Activated CD8-positive, alpha-beta memory T cell treated with anti-CD3 and anti-CD28 coated beads for 1 hour (primary cell): ENCODE measurements around the gene RIN2.
"Not testable (repeated sequence)": the region's sequence is repeated elsewhere in the genome, so short reads cannot be mapped to it uniquely, and the experiment has no call there.

Experiments used
- DNase-seq, 2 donors: peaks; one replicate each; pipeline ENCODE4 v3.0.0-alpha.2; 2020; ENCODE audit warnings: low read depth in 1 of 2; ENCODE audit errors: extremely low read depth in 1 of 2

Gene RIN2

DNA sequence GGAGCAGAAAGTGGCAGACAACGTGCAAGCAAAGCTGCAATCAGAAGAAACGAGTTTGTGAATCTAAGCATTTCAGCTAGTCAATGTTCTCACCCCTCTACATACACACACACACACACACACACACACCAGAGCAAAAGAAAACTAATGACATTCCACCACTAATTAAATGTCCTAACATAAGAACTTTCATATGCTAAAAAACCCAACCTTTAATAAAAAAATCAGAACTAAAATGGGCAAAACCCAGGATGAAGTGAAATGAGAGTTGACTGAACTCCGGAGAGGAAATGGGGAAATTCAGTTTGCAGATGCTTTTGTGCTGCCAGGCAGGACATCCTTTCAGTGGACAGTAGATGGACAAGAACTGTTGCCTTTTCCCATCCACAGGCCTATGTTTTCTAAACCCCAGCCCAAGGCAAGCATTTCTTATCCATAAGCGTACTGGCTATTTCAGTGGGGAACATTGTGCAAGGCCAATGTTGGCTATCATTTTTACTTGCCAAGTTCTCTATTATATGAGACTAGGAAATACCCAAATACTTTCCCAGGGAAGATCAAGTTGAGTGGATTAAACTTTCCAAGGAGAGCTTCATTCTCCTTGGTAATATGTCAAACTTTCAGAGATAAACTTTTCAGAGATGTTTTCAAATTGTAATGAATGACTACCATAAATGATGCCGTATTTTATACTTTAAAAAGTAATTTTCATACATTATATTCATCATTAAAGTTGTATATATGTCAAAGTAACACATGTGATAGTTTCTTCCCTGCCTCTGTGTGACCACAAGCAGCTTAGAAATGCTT lies 27.3 kb downstream of the RIN2 start:
- DNase-seq: no peak

DNA sequence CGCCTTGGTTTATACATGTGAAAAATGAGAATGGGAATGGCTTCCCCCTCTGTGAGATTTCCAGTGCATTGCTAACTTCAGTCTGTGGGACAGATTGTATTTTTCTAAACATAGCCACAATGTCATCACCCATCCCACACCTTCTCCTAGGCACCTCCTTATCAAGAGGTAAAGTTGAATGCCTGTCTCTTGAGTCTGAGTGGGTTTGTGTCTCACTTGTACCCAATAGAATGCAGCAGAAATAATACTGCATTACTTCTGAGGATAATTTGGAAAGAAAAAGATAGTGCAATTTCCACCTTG lies 27.9 kb downstream of the RIN2 start:
- DNase-seq: no peak

DNA sequence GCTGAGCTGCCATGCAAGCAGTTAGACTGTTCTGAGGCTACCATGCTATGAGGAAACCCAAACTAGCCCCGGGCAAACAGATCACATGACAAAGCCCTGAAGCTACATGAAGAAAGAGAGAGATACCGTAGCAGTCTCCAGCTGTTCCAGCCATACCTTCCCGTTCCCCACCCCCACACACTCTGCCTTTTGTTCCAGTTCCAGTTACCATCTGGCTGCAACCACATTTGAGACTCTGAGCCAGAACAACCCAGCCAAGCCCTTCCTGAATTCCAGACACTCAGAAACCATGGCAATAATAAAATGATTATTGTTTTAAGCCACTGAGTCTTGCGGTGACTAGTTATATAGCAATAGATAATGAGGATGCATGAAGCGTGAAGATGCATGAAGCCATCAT lies 28.3 kb downstream of the RIN2 start:
- DNase-seq: no peak

DNA sequence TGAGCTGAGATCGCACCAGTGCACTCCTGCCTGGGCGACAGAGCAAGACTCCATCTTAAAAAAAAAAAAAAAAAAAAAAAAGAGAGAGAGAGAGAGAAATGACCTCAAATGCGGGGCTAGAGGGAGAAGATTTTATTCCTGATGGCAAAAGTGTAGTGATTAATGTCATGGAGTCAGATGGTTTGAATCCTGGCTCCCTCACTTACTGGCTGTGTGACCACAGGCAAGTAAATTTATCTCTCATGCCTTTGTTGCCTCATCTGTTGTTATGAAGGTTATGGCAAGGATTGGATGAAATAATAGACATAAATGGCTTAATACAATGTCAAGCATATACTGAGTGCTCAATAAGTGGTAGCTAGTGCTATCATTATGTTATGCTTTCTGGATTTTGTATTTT lies 29.3 kb downstream of the RIN2 start:
- no peak for DNase-seq

DNA sequence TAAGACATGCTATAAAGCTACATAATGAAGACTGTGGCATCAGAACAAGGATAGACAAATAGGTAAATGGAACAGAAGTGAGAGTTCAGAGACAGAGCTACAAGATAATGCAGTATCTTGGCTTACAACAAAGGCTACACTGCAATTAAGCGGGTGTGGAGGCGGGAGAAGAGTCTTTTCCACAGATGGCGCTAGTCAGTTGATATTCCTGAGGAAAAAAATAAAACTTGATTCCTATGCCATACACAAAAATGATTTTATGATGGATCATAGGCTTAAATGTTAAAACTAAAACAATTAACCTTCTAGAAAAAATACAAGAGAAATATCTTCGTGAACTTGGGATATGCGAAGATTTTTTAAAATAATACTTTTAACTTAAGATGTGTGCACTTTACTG lies 31.0 kb downstream of the RIN2 start:
- no peak for DNase-seq

DNA sequence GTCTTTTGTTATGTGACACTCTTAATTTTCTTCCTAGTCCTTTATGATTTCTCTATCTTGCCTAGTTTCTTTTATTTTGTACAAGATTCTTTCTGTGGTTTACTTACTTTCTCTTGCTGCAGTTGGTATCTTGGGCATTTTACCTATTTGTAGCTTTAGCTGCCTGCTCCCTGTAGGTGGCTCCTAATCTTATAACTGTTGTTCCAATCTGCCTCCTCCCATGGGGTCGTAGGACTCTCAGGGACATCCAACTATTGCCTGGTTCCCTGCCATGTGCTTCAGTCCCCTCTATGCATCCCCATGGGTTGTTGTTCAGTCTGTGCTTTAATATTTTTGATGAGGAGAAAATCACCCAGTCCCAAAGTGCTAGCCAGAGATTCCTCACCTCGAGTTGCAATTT lies 31.4 kb downstream of the RIN2 start:
- DNase-seq: no peak

DNA sequence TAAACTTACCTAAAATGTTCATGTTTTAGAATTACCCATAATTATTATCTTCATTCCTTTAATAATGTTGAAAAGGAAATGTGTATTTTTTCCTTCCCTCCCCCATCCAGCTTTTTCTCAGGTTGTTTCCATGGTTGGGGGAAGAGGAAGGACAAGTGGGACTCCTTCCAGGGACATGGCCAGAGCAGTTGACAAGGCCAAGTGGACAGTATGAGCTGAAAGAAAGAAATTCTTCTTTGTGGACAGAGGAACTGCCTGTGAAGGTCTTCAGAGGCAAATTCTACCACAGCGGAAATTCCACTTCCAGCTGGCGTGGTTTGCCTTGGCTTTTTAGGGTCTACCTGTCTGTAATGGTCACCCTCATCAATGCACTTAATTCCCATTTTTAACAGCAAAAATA lies 33.8 kb downstream of the RIN2 start:
- DNase-seq: no peak

DNA sequence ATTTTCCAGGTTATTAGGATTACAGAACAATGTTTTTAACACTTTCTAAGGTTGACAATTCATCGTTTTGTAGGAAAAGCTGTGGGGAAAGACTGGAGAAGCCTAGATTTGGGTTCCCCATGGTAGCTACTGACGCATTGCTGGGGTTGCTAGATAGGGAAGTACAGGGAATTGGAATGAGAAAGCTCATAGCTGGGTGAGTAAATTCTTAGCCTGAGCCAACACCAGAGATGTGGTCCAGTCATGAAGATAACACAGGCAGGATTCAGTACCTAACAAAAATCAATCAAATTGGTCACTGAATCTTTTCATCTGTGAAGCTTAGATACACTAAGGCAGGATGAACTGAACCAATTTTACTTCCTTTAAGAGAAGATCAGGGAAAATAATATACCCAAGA lies 35.7 kb downstream of the RIN2 start:
- no peak for DNase-seq

DNA sequence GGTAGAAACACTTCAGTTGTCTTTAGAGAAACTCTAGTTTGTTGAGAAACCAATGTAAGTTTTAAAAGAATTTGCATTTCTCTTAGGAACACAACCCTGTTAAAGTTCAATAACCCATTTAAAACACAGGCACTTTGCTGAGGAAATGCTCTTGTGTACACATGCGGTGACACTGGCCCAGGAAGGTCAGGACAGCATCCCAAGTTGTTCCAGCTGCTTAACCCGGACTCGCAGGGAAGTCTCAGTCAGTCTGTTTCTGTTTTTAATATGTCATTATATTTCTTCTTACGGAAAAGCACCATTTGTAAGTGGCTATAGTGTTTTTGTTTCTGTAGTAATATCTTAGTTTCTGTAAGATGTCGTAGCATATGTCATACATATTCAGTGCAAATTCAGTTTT lies 36.9 kb downstream of the RIN2 start:
- DNase-seq: no peak

DNA sequence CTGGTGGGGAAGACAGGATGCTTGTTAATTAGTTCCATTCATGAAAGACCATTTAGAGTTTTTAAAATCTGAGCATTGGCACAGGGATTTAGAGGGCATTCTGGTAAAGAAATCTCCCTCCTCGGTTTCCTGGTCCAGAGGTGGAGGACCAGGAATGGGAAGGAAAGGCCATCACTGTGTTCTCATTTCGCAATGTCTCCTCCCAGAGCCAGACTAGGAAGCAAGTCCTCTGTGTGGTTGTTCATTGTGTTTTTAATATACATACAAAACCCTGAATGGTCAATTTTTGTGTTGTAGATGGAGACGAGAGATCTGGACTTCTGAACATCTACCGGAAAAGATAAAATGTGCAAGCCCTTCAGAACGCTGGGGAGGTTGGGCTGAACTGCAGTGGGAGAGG lies 41.3 kb downstream of the RIN2 start:
- DNase-seq: no peak

DNA sequence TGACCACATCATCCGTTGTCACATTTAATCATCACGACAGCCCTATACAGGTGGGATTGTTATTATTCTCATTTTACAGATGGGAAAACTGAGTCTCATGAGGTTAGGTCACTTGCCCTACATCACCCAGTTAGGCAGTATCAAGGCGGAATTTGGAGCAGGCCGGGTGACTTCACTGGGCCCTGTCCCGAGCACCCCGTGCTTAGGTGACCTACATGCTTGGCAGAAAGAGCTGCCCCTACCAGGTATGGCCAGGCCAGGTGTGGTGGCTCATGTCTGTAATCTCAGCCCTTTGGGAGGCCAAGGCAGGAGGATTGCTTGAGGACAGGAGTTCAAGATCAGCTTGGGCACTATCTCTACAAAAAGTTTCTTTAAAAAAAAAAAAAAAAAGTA lies 44.0 kb downstream of the RIN2 start:
- no peak for DNase-seq

DNA sequence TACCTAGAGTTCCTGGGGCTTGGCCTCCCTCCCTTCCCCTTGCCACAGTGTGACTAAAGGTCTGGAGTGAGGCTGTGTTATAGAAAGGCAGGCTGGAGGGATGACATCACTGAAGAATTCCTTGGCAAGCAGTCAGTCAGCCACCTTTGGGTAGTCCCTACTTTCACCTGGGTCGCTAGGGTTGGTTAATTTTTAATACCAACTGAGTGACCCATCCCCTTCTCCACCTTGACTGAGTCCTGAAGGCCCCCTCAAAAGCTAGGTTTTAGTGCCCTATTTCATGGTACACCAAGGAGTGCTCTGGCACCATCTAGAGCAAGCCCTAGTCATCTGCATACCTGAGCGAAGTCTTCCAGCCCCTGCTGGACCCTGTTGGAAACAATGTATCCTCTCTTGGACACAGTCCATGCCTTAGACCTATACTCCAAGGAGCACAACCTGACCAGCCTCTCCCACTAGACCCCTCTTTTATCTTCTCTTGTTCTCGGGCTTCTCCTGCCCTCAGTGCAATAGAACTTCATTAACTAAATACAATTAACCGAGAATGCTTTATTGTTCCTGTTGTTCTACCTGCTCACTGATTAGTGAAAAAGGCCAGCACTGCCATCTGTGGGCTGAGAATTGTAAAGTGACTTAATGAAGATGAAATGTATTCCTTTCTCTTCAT lies 44.6 kb downstream of the RIN2 start:
- DNase-seq: no peak

DNA sequence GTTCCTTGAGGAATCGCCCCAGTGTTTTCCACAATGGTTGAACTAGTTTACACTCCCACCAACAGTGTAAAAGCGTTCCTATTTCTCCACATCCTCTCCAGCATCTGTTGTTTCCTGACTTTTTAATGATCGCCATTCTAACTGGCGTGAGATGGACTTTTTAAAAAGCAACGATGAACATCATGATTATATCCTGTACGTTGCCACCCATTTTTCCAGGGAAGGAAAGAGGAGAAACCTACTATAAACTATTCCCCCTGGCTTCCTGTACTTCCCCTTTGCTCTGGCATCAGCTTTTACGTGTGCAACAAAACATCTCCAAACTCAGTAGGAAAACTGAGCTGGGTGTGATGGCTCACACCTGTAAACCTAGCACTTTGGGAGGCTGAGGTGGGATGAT lies 48.2 kb downstream of the RIN2 start:
- not testable (repeated sequence) for DNase-seq

DNA sequence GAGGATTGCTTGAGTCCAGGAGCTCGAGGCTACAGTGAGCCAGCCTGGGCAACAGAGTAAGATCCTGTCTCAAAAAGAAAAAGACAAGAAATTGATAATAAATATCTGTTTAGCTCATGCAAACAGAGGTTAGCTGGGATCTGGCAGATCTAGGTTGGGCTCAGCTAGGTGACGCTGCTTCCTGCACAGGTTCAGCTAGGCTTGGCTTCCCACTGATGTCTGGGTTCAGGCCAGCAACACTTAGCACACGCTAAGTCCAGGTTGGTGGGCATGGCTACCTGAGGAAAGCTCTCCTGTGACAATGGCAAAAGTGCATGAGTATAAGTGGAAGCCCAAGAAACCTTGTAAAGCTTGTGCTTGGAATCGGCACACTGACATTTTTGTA lies 48.7 kb downstream of the RIN2 start:
- no peak for DNase-seq

DNA sequence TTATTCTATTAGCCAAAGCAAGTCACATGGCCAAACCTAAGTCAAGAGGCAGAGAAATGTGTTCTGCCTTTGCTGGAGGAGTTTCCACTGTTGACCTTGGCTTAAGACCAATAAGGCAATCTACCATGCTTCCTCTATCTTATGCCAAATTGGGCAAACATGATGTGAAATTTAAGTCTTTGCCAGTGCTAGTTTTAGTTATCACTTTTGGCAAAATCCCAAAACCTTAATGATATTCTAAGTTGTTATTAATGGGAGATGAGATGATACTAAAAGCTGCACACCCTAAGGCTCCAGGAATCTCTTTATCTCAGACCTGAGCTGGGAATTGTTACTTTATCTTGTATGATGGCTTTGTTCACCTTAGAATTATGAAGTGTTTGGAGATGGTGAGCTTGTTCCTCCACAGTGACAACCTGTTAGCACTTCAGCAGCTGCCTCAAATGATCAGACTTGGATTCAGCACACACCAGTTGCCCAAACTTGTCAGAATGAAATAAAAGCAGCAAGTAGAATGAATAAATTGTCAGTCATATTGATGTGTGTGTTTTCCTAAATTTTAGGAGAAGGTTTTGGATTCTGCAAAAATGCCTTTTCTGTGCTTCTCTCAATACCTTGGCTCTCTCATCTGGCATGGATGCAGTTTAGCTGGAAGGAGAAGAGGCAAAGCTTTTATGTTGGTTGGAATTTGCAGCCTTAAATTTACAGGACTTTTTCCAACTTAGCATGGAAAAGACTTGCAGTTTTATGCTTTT lies 49.3 kb downstream of the RIN2 start:
- DNase-seq: no peak
